H9 (cell line): ENCODE results near the gene TMEM175. TPM values are rescaled to one million over a fixed set of nuclear protein-coding genes. Genes with fewer than 3 reads are reported as not detected.

Source experiments
- DNase-seq: peaks from one replicate; pipeline ENCODE4 v3.0.0-alpha.2; 2017
- H2AFZ ChIP-seq: one replicate; pipeline ENCODE4 v1.6.1; 2013; ENCODE audit warnings: mild to moderate bottlenecking, low read length, control low read depth, moderate library complexity
- H2AK5ac ChIP-seq: 2 replicates; pipeline ENCODE4 v1.6.1; 2013; ENCODE audit warnings: low read length, control low read depth, mixed read lengths; ENCODE audit not compliant: insufficient read length
- H2BK120ac ChIP-seq: one replicate; pipeline ENCODE4 v1.6.1; 2013; ENCODE audit warnings: low read depth, mild to moderate bottlenecking, low read length, control low read depth, inconsistent platforms; ENCODE audit not compliant: poor library complexity, severe bottlenecking
- H2BK12ac ChIP-seq: 2 replicates; pipeline ENCODE4 v1.6.1; 2013; ENCODE audit warnings: low read length, control low read depth, mixed read lengths, low read depth; ENCODE audit not compliant: insufficient read length
- H2BK15ac ChIP-seq: 2 replicates; pipeline ENCODE4 v1.6.1; 2013; ENCODE audit warnings: low read depth, low read length, control low read depth
- H2BK20ac ChIP-seq: one replicate; pipeline ENCODE4 v1.6.1; 2013; ENCODE audit warnings: low read depth, mild to moderate bottlenecking, low read length, control low read depth, inconsistent platforms; ENCODE audit not compliant: poor library complexity, severe bottlenecking
- H2BK5ac ChIP-seq: 2 replicates; pipeline ENCODE4 v1.6.1; 2013; ENCODE audit warnings: low read length, control low read depth, mixed read lengths; ENCODE audit not compliant: insufficient read length
- H3K14ac ChIP-seq: 2 replicates; pipeline ENCODE4 v1.6.1; 2013; ENCODE audit warnings: low read length, control low read depth; ENCODE audit not compliant: insufficient read depth
- H3K18ac ChIP-seq: 2 replicates; pipeline ENCODE4 v1.6.1; 2013; ENCODE audit warnings: low read depth, mild to moderate bottlenecking, mixed read lengths, low read length, control low read depth; ENCODE audit not compliant: insufficient read length
- H3K23ac ChIP-seq: 2 replicates; pipeline ENCODE4 v1.6.1; 2013; ENCODE audit warnings: low read length, control low read depth, mixed read lengths, low read depth; ENCODE audit not compliant: insufficient read length
- H3K23me2 ChIP-seq: 2 replicates; pipeline ENCODE4 v1.6.1; 2013; ENCODE audit warnings: low read depth, mild to moderate bottlenecking, mixed read lengths, low read length, control low read depth; ENCODE audit not compliant: insufficient read length, poor library complexity, severe bottlenecking
- H3K27ac ChIP-seq: 2 replicates; pipeline ENCODE4 v1.5.1; 2013; ENCODE audit warnings: low read length, control low read depth, mixed read lengths, low read depth; ENCODE audit not compliant: insufficient read length
- H3K27me3 ChIP-seq: 2 replicates; pipeline ENCODE4 v1.6.1; 2013; ENCODE audit warnings: low read length, control low read depth, inconsistent platforms; ENCODE audit not compliant: insufficient read depth
- H3K4ac ChIP-seq: 2 replicates; pipeline ENCODE4 v1.6.1; 2013; ENCODE audit warnings: low read depth, mild to moderate bottlenecking, control low read depth, inconsistent platforms, low read length, moderate library complexity
- H3K4me1 ChIP-seq: 2 replicates; pipeline ENCODE4 v1.6.1; 2013; ENCODE audit warnings: low read length, control low read depth, inconsistent platforms; ENCODE audit not compliant: insufficient read depth
- H3K4me2 ChIP-seq: 2 replicates; pipeline ENCODE4 v1.6.1; 2013; ENCODE audit warnings: low read length, control low read depth, mixed read lengths; ENCODE audit not compliant: insufficient read length, insufficient read depth
- H3K56ac ChIP-seq: 2 replicates; pipeline ENCODE4 v1.6.1; 2013; ENCODE audit warnings: low read depth, mild to moderate bottlenecking, mixed read lengths, low read length, control low read depth; ENCODE audit not compliant: insufficient read length
- H3K79me1 ChIP-seq: 2 replicates; pipeline ENCODE4 v1.6.1; 2013; ENCODE audit warnings: low read depth, mild to moderate bottlenecking, moderate library complexity, low read length, control low read depth, inconsistent platforms; ENCODE audit not compliant: insufficient read depth, poor library complexity, severe bottlenecking
- H3K79me2 ChIP-seq: 2 replicates; pipeline ENCODE4 v1.6.1; 2013; ENCODE audit warnings: low read length, control low read depth, inconsistent platforms; ENCODE audit not compliant: insufficient read depth
- H3K9ac ChIP-seq: 2 replicates; pipeline ENCODE4 v1.6.1; 2013; ENCODE audit warnings: low read length, control low read depth, mixed read lengths; ENCODE audit not compliant: insufficient read length; ENCODE audit errors: extremely low read depth
- H3K9me3 ChIP-seq: one replicate; pipeline ENCODE4 v1.6.1; 2013; ENCODE audit warnings: low read depth, low read length, inconsistent platforms; ENCODE audit not compliant: control insufficient read depth
- H3T11ph ChIP-seq: one replicate; pipeline ENCODE4 v1.6.1; 2013; ENCODE audit warnings: mild to moderate bottlenecking, low read length, control low read depth, inconsistent platforms
- H4K20me1 ChIP-seq: one replicate; pipeline ENCODE4 v1.6.1; 2013; ENCODE audit not compliant: control insufficient read depth, insufficient read length, insufficient read depth
- H4K5ac ChIP-seq: 2 replicates; pipeline ENCODE4 v1.6.1; 2013; ENCODE audit warnings: low read depth, mild to moderate bottlenecking, mixed read lengths, low read length, control low read depth; ENCODE audit not compliant: insufficient read length
- H4K8ac ChIP-seq: replicated peaks from 2 replicates; pipeline ENCODE4 v1.6.1; 2013; ENCODE audit warnings: low read length, control low read depth, mixed read lengths, low read depth; ENCODE audit not compliant: insufficient read length
- H4K91ac ChIP-seq: 2 replicates; pipeline ENCODE4 v1.6.1; 2013; ENCODE audit warnings: low read depth, mild to moderate bottlenecking, moderate library complexity, mixed read lengths, low read length, control low read depth; ENCODE audit not compliant: insufficient read length
- H3K27ac Mint-ChIP-seq, 3 experiments: 2 replicates in 2 of 3; 3 replicates in 1 of 3; pipeline ENCODE4 v1.8.0; 2020 to 2021; ENCODE audit warnings: mixed read lengths in 3 of 3, mild to moderate bottlenecking in 1 of 3, moderate library complexity in 1 of 3
- H3K27me3 Mint-ChIP-seq: 2 replicates; pipeline ENCODE4 v1.8.0; 2021; ENCODE audit warnings: low read depth, mild to moderate bottlenecking, moderate library complexity, mixed read lengths
- H3K36me3 Mint-ChIP-seq, 3 experiments: 2 replicates in 2 of 3; 3 replicates in 1 of 3; pipeline ENCODE4 v1.8.0; 2020 to 2021; ENCODE audit warnings: low read depth in 3 of 3, mixed read lengths in 3 of 3; ENCODE audit not compliant: insufficient read depth in 1 of 3
- H3K4me1 Mint-ChIP-seq, 2 experiments: 2 replicates each; pipeline ENCODE4 v1.8.0; 2020; ENCODE audit warnings: mixed read lengths in 2 of 2
- H3K4me3 Mint-ChIP-seq, 2 experiments: 2 replicates in 1 of 2; 3 replicates in 1 of 2; pipeline ENCODE4 v1.8.0; 2020 to 2021; ENCODE audit warnings: mild to moderate bottlenecking in 2 of 2, mixed read lengths in 2 of 2, moderate library complexity in 1 of 2
- H3K9me3 Mint-ChIP-seq, 2 experiments: 2 replicates in 1 of 2; 3 replicates in 1 of 2; pipeline ENCODE4 v1.8.0; 2020; ENCODE audit warnings: mild to moderate bottlenecking in 2 of 2, mixed read lengths in 2 of 2, moderate library complexity in 1 of 2
- WGBS: extraction: QIAGEN DNeasy Blood & Tissue Kit; methylation state at CpG from one replicate; pipeline ENCODE4 v1.1.7; 2013; ENCODE audit warnings: missing lambda C conversion rate, low lambda C conversion rate, mixed read lengths; ENCODE audit not compliant: insufficient read length; ENCODE audit errors: extremely low coverage; 5-methylcytosine and 5-hydroxymethylcytosine counted together
- total RNA-seq: library from RNA; stranded (reverse); gene quantifications from 2 replicates; pipeline ENCODE4 v1.2.1, GENCODE V29; 2021
- TF ChIP-seq, protein P1 (sequence below): fragments of 200-600 bp; sonication (generic); conservative IDR thresholded peaks from 3 replicates; pipeline ENCODE4 v1.8.0; 2021; ENCODE audit warnings: antibody characterized with exemption, mild to moderate bottlenecking

TMEM175 gene
- total RNA-seq, 1 experiment from 2014 or later: 6.4 TPM

DNA sequence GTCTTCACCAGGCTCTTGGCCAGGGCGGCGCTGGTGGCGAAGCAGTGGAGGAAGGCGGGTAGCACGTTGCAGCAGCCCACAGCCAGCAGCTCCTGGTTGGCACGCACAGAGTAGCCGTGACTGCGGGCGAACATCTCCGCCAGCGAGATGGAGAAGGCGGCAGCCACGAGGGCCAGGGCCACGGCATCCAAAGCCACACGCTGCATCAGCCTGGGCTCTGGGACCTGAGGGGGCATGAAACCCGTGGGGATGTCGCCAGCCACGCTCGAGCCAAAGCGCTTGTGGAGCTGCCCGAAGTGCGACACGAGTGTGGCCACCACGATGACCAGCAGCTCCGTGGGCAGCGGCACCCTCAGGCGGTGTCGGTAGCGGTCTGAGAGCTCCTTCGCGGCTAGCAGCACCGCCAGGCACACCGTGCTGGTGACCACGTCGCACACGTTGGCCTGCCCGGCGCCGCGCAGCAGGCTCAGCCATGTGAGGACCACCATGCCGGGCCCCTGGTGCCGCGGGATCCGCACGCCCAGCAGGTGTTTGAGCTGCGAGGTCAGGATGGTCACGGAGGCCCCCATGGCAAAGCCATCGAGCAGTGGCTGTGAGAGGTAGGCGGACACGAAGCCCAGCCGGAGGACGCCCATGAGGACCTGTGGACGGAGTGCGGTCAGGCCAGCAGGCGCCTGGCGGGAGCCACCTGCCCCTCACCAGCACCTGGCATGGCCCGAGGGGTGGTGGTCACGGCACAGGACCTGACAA is 57.6 kb downstream of the TMEM175 start:
- Histone ChIP-seq H3K27me3 (no peaks in the 10 kb centered on the region; the same call in 1 of the 2 replicates), H3K14ac (no peak overlapping the region), H3K4ac (no peak overlapping the region), H3K56ac (no peak overlapping the region), H3K27ac (no peak overlapping the region), H4K8ac (no peak overlapping the region), H3K23ac (no peak overlapping the region), H3K4me1 (peaks cover 3% of the 10 kb centered on the region; the same call in 1 of the 2 replicates), H4K91ac (no peak overlapping the region), H2AK5ac (no peak overlapping the region), H3T11ph (no peak overlapping the region), H2AFZ (no peak overlapping the region), H4K20me1 (no peaks in the 10 kb centered on the region), H2BK12ac (no peak overlapping the region), H3K9me3 (no peaks in the 10 kb centered on the region), H2BK20ac (no peak overlapping the region), H2BK15ac (no peak overlapping the region), H3K79me1 (no peaks in the 10 kb centered on the region), H3K18ac (no peak overlapping the region), H3K23me2 (peaks cover 3% of the 10 kb centered on the region), H2BK5ac (no peak overlapping the region), H3K79me2 (no peaks in the 10 kb centered on the region), H3K9ac (no peak overlapping the region), H3K4me2 (no peak overlapping the region), H4K5ac (no peak overlapping the region), H2BK120ac (no peak overlapping the region)
- 0 out of 5 replicates have a peak, but pooled peaks cover 0 to 4% of the 10 kb centered on the region in 2 experiments for H3K9me3 Mint-ChIP-seq
- peaks cover 8 to 9% of the 10 kb centered on the region in 2 experiments for H3K4me1 Mint-ChIP-seq
- no peak overlapping the region for H3K4me3 Mint-ChIP-seq
- no peaks in the 10 kb centered on the region for H3K36me3 Mint-ChIP-seq
- no CpG with 5 or more reads among the region's 58 CpGs for WGBS
- no peak for DNase-seq
- H3K27me3 Mint-ChIP-seq: peaks cover 17% of the 10 kb centered on the region
- TF ChIP-seq, protein P1, sequence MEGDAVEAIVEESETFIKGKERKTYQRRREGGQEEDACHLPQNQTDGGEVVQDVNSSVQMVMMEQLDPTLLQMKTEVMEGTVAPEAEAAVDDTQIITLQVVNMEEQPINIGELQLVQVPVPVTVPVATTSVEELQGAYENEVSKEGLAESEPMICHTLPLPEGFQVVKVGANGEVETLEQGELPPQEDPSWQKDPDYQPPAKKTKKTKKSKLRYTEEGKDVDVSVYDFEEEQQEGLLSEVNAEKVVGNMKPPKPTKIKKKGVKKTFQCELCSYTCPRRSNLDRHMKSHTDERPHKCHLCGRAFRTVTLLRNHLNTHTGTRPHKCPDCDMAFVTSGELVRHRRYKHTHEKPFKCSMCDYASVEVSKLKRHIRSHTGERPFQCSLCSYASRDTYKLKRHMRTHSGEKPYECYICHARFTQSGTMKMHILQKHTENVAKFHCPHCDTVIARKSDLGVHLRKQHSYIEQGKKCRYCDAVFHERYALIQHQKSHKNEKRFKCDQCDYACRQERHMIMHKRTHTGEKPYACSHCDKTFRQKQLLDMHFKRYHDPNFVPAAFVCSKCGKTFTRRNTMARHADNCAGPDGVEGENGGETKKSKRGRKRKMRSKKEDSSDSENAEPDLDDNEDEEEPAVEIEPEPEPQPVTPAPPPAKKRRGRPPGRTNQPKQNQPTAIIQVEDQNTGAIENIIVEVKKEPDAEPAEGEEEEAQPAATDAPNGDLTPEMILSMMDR: no peak
- H3K27ac Mint-ChIP-seq: no peak overlapping the region
